ENCODE measurements around the gene JAK1. TPM values are rescaled to one million over a fixed set of nuclear protein-coding genes. Genes with fewer than 3 reads are reported as not detected.

Gene JAK1
- total RNA-seq, 6 donors from 2014 or later: 156 to 191 (median 167) TPM

DNA sequence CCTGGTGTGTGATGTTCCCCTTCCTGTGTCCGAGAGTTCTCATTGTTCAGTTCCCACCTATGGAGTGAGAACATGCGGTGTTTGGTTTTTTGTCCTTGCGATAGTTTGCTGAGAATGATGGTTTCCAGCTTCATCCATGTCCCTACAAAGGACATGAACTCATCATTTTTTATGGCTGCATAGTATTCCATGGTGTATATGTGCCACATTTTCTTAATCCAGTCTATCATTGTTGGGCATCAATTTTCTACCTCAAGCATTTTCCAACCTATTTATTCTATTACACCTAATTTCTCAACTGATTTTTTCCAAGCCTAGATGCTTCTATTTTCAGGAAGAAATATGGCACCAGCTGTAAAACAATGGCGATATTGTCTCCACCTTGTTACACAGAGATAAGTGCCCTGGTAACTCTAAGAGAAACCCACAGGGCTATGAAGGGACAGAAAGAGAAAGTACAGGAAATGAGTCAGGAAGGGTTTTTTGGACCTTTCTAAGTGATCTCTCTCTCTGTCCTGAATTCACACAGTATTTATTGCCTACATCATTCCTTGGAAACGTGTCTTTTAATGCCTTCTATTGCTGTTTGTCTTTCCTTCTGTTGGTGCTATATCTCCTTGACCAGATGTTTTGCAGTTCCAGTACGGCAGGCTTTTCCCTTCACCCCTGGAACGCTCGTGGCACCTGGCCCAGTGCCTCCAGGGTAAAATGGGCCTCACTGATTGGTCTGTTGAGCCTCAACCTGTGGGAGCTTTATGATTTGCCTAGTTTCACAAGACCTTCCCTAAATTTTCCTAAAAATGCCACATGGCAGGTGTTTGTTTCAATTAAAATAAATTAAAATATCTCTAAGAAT is 14.6 kb upstream of the JAK1 start:
- DNase-seq: no peak
- no peak for ATAC-seq (ENCODE audit: low FRiP score in 2 of 2)
- Histone ChIP-seq H3K27me3 (no peaks in the 10 kb centered on the region), H3K4me3 (no peak overlapping the region), H3K4me1 (no peaks in the 10 kb centered on the region), H3K27ac (no peak overlapping the region), H3K36me3 (peaks cover 0 to 8% (median 0%) of the 10 kb centered on the region in 4 donors), H3K9me3 (no peaks in the 10 kb centered on the region)
- 74 to 80% methylated on average over 8 of the region's 8 CpGs for WGBS, 2 donors
- TF ChIP-seq POLR2A (IDR thresholded peaks at IDR 0.05) (no peak), EP300 (IDR thresholded peaks at IDR 0.05) (no peak), POLR2AphosphoS5 (IDR thresholded peaks at IDR 0.05) (no peak)
- TF ChIP-seq, protein P1, sequence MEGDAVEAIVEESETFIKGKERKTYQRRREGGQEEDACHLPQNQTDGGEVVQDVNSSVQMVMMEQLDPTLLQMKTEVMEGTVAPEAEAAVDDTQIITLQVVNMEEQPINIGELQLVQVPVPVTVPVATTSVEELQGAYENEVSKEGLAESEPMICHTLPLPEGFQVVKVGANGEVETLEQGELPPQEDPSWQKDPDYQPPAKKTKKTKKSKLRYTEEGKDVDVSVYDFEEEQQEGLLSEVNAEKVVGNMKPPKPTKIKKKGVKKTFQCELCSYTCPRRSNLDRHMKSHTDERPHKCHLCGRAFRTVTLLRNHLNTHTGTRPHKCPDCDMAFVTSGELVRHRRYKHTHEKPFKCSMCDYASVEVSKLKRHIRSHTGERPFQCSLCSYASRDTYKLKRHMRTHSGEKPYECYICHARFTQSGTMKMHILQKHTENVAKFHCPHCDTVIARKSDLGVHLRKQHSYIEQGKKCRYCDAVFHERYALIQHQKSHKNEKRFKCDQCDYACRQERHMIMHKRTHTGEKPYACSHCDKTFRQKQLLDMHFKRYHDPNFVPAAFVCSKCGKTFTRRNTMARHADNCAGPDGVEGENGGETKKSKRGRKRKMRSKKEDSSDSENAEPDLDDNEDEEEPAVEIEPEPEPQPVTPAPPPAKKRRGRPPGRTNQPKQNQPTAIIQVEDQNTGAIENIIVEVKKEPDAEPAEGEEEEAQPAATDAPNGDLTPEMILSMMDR (IDR thresholded peaks at IDR 0.05): no peak

DNA sequence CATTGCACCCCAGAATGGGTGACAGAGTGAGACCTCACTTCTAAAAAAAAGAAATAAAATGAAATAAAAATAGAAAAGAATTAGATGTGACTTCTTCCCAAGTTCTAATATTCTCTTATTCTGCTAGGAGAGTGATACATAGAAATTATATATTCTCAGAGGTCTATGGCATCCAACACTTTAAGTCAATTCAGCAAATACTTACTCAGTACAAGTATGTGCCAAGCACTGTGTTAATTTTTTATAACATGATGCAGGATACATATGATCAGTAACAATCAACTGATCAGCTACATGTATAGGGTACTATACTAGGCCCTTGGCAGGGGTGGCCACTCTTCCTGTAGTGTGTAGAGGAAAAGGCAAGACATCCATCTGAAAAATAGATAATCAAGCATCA is 13.0 kb upstream of the JAK1 start:
- Histone ChIP-seq H3K27me3 (no peaks in the 10 kb centered on the region), H3K4me1 (no peaks in the 10 kb centered on the region), H3K27ac (no peak overlapping the region), H3K36me3 (peaks cover 0 to 8% (median 0%) of the 10 kb centered on the region in 4 donors), H3K9me3 (no peaks in the 10 kb centered on the region), H3K4me3 (no peak overlapping the region)
- DNase-seq (no peak), ATAC-seq (ENCODE audit: low FRiP score in 2 of 2) (no peak)
- no peak for TF ChIP-seq POLR2A (IDR thresholded peaks at IDR 0.05)
- TF ChIP-seq, protein P1 (IDR thresholded peaks at IDR 0.05): no peak
- no peak for TF ChIP-seq POLR2AphosphoS5 (IDR thresholded peaks at IDR 0.05)
- no peak for TF ChIP-seq EP300 (IDR thresholded peaks at IDR 0.05)

DNA sequence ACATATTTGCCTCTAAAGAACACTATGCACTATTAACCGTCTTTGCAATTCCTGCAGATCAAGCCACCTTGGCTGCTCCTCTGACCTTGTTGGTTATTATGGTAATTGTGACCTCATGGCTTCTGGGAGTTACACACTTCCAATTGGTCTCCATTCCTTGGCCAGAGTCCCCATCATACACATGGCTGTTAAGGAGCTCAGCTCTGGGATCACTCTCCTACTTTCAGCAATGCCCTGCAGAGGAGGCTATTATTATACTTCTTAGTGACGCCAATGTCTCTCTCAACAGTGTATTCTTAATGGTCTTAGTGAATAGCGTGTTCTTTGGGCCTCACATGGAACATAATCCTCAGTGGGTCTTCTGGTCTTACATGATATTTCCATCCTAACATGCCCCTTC is 10.0 kb upstream of the JAK1 start:
- TF ChIP-seq POLR2AphosphoS5 (IDR thresholded peaks at IDR 0.05): no peak
- TF ChIP-seq, protein P1 (IDR thresholded peaks at IDR 0.05): no peak
- ATAC-seq (ENCODE audit: low FRiP score in 2 of 2) (no peak), DNase-seq (no peak)
- Histone ChIP-seq H3K4me3 (no peak overlapping the region), H3K4me1 (no peaks in the 10 kb centered on the region), H3K9me3 (no peaks in the 10 kb centered on the region), H3K27me3 (no peaks in the 10 kb centered on the region), H3K36me3 (peaks cover 0 to 8% (median 0%) of the 10 kb centered on the region in 4 donors), H3K27ac (no peak overlapping the region)
- WGBS, 2 donors: 98% methylated on average over 3 of the region's 3 CpGs

DNA sequence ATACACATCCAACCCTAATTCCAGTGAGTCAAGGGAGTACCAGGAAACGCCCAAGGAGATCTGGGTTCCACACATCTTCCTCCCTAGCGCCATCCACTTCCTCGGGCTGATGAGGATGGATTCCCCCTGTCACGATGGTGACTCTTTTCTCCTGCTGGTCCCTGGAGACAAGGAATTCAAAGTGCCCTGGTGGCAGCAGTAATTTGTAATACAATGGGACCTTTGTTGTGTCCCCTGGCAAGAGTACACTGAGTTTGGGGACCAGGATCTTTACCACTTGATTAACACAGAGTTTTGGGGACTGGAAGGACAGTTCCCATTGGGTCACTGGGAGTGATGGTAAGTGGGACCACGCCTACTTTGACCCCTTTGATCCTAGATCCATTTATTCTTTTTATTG is 9.4 kb upstream of the JAK1 start:
- TF ChIP-seq, protein P1 (IDR thresholded peaks at IDR 0.05): no peak
- TF ChIP-seq POLR2A (IDR thresholded peaks at IDR 0.05) (no peak), EP300 (IDR thresholded peaks at IDR 0.05) (no peak), POLR2AphosphoS5 (IDR thresholded peaks at IDR 0.05) (no peak)
- Histone ChIP-seq H3K9me3 (no peaks in the 10 kb centered on the region), H3K4me3 (no peak overlapping the region), H3K27ac (no peak overlapping the region), H3K4me1 (no peaks in the 10 kb centered on the region), H3K27me3 (no peaks in the 10 kb centered on the region), H3K36me3 (peaks cover 0 to 8% (median 0%) of the 10 kb centered on the region in 4 donors)
- ATAC-seq (ENCODE audit: low FRiP score in 2 of 2) (no peak), DNase-seq (no peak)
- 84 to 89% methylated on average over 4 to 5 of the region's 5 CpGs for WGBS, 2 donors

DNA sequence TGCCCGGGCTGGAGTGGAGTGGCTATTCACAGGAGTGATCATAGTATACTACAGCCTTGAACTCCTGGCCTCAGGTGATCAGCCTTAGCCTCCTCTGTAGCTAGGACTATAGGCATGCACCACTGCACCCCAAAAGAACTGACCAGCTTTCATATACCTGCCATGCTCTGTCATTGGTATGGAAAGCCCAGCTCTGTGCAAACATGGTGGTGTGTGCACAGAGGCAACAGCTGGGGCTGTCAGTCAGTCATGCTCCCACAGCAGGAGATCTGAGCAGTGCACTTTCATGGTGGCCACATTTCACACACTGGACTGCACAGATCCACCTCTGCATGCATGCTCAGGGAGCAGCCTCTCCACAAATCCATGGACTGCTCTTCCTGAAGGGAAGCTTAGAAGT is 8.8 kb upstream of the JAK1 start:
- Histone ChIP-seq H3K4me3 (no peak overlapping the region), H3K4me1 (no peaks in the 10 kb centered on the region), H3K36me3 (peaks cover 0 to 8% (median 0%) of the 10 kb centered on the region in 4 donors), H3K9me3 (no peaks in the 10 kb centered on the region), H3K27ac (no peak overlapping the region), H3K27me3 (no peaks in the 10 kb centered on the region)
- DNase-seq: no peak
- TF ChIP-seq EP300 (IDR thresholded peaks at IDR 0.05) (no peak), POLR2AphosphoS5 (IDR thresholded peaks at IDR 0.05) (no peak), POLR2A (IDR thresholded peaks at IDR 0.05) (no peak)
- TF ChIP-seq, protein P1 (IDR thresholded peaks at IDR 0.05): no peak
- no peak for ATAC-seq (ENCODE audit: low FRiP score in 2 of 2)
- WGBS, 2 donors: 93 to 100% methylated on average over 1 of the region's 1 CpG

All from upper lobe of left lung (tissue), 6 donors.